CD4-positive, alpha-beta T cell treated with Interleukin-17A for 1 hour (primary cell): ENCODE measurements around the gene LGR6.
A peak's percentile ranks its signal among the peaks of the same experiment; 100 is the strongest.
"Not testable (repeated sequence)": the region's sequence is repeated elsewhere in the genome, so short reads cannot be mapped to it uniquely, and the experiment has no call there.

Experiments
- DNase-seq: peaks from one replicate; pipeline ENCODE4 v3.0.0-alpha.2; 2020

LGR6 gene

DNA sequence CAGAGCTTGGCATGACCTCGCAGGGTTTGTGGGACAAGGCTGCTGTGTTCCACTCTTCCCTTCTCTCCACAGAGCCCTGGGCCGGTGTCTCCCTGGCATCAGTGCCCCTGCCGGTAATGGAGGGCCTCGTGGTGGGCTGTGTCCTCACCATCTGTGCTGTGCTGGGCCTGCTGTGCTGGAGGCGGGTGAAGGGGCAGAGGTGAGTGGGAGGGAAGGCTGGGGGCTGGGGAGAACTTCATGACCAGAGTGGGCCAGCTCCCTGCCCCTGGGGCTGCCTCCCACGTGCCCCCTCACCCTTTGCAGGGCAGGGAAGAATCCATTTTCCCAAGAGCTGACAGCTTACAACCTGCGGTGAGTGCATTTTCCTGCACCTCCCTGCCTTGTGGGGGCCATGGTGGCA is 12.0 kb upstream of the LGR6 start:
- DNase-seq: no peak

DNA sequence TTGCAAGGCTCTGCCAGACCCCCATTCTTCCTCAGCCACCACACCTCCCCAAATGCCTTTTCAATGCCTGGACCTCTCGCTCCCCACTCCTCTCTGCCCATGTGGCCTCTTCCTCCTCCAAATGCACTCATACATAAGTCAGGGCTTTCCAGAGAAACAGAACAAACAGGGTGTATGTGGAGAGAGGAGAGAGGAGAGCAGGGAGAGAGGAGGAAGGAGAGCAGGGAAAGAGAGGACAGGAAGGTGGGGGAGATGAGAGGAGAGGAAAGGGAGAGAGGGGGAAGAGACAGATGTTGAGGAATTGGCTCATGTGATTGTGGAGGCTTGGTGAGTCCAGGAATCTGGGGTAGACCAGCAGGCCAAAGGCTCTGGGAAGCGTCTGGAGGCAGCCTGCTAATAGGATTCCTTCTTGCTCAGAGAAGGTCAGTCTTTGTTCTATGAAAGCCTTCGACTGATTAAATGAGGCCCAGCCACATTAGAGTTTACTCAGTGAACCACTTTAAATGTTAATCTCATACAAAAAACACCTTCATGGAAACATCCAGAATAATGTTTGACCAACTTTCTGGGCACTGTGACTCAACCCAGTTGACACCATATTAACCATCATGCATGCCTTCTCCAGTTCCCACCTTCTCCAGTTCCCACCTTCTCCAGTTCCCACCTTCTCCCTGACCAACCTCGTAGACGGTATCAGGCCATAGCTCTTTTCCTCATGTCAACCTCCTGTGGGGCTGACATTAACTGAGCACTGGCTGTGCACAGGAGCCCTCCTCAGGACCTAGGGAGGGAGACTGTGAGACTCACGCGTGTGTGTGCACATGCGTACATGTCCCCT is 11.3 kb upstream of the LGR6 start:
- DNase-seq: no peak

DNA sequence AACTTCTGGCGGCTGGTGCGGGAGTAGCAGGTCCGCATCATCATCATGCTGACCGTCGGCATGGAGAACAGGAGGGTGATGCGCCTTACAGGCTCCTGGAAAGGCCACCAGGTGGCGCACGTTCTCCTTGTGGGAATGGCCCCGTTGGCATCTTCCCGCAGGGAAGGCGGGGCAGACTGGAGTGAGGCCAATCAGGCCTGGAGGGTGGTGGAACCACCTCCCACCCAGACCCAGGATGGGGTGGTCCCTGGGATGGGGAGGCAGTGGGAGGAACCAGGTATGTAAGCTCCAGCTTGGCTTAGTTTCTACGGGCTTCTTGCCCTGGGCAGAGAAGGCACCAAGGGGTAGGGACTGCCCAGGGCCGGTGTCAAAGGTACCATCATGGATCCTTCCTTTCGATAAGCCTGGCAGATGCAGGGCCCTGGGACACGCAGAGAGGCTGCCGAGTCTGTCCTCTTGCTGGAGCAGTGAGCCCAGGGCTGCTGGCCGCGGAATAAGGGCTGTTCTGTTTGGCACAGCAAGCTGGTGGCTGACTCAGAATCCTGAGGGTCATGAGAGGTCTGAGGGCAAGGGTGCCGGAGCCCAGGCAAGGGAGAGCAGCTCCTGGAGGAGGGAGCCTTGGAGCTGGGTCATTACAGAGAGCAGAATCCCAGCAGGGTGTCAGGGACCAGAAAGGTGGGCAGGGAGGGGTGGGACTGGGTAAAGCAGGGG is 8.7 kb upstream of the LGR6 start:
- DNase-seq: peak; percentile 71

DNA sequence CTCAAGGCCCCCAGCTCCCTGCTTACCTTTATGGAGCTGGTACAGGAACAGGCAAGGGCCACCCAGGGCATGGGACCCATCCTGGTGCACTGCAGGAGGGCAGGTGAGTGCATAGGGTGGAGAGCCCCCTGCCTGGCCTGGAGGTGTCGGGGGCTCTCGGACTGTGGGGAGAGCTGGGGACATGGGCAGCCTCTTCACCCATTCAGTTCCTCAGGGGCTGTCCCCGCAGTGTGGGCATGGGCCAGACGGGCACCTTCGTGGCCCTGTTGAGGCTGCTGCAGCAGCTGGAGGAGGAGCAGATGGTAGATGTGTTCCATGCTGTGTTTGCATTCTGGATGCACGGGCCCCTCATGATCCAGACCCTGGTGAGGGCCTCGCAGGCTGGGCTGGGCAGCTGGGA is 7.3 kb upstream of the LGR6 start:
- no peak for DNase-seq

DNA sequence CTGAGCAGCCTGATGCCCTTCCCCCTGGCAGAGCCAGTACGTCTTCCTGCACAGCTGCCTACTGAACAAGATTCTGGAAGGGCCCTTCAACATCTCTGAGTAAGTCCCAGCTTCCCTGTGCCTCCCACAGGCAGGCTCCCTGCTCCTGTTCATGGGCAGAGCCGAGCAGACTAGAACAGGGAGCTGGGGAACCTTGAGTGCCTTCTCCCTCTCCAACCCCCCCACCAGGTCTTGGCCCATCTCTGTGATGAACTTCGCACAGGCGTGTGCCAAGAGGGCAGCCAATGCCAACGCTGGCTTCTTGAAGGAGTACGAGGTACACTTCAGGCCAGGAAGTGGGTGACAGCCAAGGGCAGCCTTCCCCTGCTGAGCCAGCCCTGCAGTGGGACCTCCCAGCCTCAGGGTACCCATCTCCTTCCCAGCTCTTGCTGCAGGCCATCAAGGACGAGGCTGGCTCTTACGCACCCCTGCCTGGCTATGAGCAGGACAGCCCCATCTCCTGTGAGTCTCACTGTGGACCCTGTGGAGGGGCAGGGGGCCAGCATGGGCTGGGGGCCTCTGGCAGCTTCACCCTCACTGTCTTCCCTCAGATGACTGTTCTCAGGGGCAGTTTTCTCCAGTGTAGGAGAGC is 6.4 kb upstream of the LGR6 start:
- DNase-seq: no peak

DNA sequence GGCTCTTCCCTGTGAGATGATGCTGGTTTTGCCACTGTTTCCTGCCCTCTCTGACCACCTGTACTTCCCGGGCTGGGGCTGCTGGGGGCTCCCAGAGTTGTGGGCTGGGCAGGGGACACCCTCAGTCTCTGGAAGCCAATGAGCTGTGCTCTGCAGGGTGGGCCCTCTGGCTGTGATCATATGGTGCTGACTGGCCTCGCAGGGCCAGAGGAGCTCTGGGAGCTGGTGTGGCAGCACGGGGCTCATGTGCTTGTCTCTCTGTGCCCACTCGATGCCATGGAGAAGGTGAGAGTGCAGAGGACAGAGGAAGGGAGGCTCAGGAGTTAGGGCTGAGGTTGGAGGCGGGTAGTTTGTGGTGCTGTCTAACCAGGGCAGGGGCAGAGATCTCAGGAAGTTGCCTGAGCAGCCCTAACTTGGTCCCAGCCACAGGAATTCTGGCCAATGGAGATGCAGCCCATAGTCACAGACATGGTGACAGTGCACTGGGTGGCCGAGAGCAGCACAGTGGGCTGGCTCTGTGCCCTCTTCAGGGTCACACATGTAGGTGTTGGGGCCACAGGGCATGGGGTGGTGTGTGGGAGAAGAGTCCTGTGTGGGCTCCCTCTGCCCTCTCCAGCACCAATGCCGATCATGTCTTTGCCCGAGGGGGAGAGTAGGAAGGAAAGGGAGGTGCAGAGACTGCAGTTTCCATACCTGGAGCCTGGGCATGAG is 5.7 kb upstream of the LGR6 start:
- DNase-seq: no peak

DNA sequence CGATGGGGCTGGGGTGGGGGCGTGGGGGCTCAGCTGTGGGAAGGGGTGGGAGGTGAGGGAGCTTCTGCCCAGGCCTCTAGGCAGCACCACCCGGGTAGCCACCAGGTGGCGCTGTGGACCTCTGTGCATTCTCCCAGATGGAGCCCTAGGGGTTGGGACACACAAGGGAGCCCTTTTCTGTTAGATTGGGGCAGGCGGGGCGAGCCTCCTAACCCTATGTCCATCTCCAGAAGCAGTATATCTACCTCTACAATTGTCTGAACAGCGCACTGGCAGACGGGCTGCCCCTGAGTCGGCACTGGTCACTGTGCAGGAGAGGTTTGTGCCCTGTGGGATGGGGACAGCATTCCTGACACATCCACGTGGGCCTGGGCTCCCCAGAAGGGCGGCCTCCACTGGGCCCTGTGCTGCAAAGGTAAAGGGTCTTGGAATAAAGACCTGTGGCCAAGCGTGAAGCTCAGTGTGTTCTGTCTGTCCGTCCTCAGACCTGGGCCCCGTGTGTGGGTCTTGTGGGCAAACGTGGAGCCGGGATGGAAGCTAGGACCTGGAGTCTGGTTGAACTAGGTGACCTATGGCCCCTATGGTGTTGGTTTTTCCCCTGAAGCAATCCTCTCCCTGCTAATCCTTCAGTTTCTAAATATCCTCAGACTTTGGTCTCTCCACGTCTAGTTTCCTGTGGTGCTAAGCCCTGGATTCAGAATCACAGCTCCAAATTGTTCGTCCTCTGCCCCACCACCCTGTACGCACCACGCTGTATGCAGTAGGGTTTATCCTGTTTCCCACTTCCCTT is 4.4 kb upstream of the LGR6 start:
- DNase-seq: peak; percentile 77

DNA sequence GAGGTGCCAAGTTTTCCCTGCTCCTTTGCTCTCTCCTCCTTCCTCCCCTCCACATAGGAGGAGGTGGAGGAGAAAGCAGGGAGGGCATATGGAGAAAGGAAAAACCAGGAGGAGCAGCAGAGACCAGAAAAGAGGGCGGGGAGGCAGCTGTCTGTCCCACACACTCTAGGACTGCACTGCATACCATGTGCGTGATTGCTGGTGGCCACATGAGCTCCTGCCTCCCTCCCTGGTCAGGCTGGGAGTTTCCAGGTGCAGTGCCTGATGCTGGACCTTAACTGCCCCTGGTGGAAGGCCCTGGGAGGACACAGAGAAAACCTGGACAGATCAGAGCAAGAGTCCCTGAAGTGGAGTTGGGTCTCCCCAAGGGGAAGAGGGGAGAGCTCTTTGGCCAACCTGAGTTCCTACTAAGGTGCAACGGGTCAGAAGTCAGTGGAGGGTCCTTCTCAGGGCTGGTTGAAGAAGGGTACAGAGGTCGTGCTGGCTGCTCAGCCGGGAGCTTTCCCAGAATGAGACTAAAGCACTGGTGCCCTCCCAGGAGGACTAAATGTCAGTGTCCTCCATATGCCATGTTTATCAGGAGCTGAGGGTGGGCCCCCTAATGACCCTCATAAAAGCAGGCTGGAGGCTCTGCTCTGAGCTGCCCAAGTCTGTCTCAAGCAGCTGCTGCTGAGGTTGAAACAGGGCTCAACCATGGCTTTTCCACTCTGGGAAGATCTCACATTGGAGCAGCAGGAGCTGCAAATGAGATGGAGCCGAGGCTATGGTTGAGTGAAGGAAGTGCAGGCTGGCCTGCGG is 3.5 kb upstream of the LGR6 start:
- no peak for DNase-seq

DNA sequence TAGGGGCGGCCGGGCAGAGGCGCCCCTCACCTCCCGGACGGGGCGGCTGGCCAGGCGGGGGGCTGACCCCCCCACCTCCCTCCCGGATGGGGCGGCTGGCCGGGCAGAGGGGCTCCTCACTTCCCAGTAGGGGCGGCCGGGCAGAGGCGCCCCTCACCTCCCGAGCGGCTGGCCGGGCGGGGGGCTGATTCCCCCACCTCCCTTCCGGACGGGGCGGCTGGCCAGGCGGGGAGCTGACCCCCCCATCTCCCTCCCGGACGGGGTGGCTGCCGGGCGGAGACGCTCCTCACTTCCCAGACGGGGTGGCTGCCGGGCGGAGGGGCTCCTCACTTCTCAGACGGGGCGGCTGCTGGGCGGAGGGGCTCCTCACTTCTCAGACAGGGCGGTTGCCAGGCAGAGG is 2.2 kb upstream of the LGR6 start:
- DNase-seq: not testable (repeated sequence)

DNA sequence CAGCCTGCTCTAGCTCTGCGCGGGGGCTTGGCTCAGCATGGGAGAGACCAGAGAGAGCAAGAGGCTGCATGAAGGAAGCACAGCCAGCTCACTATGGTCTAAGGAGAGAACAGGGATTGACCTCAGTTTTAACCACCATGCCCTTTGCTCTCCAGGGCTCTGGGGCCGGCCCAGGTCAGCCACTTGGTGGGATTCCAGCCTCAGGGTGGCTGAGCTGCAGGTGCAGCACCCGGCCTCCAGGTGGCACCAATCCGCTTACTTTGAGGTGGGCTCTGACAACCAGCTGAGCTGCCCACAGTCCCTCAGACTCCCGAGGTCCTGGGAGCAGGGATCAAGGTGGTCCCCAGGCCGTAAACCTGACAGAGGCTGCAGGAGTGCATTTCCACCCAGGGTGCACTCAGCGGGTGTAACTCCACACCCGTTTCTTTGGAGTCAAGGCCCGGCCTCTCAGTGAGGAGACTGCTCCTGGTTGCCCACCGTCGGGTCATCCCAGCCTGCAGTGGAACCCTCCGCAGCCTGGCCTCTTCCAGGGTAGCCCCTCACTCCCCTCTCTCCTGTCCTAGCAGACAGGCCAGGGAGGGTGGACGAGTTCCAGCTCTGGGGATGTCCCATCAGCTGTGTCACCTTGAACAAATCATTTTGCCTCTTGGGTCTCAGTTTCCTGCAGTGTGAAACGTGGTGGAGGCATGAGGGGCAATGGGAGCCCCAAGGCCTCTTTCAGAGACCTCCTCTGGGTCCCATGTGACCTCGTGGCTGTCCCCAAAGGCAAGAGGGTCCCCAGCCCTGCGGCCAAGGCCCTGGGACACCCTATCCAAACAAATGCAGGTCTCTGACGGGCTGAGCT is 607 bp upstream of the LGR6 start:
- DNase-seq: peak; percentile 62

DNA sequence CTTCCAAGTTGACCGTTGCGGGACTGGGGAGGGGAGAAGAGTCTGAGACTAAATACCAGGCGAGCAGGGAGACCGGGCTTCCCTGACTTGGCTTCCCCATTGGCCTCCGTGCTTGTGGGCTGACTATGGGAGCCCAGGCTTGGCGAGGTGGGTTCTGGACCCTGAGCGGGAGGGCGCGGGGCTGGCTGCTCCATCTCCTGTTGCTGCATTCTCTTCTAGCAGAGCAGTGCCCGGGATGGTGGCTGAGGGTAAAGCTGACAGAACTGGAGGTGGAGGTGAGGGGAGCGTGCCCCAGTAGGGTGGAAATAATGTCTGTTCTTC is 689 bp downstream of the LGR6 start:
- DNase-seq: no peak

DNA sequence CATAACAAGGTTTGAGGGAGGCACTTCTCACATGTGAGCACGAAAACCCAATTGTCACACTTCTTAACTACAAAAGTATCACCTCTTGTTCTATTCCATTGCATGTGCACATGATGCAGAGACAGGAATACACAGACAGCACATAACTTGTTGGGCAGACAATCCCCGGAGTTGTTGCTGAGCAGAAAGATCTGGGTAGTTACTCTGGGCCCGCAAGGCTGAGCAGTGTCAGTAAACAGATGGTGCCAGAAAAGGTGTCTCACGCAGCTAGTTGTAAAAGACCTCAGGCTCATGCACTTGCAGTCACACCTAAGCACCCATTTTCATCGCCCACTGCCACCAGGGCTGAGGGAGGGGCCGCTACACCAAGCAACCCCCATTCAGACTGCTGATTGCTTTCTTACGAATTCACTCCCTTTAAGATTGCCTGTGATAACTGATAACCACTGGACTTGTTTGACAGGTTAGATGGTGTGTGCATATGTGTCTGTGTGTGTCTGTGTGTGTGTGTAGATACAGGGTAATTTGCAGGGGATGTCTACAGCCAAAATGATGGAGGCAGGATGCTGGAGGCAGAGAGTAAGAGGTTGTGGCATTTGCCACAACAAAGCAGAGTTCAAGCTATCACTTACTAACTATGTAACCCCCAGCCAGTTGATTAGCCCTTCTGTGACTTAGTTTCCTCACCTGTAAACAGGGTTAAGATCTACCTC is 4.2 kb downstream of the LGR6 start:
- peak; percentile 63 for DNase-seq

DNA sequence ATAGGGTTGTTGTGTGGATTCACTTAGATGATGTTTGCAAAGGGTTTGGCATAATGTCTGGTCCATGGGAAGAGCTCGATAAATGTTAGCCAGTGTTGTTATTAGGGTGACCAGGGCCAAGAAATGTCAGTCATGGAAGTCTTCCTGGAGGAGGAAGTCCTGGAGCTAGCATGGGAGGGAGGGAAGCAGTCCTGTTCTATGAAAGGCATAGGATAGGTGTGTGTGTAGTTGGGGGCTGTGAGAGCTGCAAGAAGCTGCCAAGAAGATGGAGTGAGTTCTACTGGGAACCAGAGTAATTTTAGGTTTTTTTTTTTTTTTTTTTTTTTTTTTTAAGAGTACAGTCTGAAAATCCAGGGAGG is 4.7 kb downstream of the LGR6 start:
- no peak for DNase-seq

DNA sequence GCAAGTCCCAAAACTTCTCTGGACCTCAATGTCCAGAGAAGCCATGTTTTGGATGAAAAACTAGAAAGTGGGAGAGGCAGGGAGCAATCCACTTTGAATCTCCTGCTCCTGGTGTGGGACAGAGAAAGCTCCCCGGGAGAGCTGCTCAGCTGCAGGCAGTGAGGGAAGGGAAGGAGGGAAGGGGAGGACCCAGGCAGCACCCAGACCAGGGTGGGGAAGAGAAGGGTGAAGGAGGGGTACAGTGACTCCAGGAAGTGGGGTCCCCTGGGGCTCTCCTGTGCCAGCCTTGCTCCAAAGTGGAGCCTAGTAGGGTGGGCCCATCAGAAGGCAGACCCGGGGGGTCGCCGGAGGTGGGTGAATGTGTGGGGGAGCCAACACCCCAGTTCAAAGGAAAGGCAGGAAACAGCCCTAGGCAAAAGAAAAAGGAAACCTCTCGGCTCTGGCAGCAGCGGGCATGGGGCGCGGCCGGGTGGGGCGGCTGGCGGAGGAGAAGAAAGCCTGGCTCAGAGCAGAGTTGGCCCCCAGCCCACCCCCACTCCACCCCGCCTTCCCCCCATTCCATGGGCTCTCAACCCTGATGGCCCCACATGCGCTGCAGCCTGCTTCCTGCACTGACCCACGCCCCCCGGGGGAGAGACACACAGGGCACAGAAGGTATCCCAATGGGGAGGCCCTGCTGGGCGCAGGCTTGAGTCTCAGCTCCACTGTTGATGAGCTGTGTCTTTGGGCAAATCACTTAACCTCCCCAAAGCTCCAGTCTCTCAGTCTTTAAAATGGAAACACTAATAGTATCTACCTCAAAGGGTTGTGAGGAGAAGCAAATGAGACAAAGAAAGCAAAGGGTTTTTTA is 5.7 kb downstream of the LGR6 start:
- DNase-seq: no peak

DNA sequence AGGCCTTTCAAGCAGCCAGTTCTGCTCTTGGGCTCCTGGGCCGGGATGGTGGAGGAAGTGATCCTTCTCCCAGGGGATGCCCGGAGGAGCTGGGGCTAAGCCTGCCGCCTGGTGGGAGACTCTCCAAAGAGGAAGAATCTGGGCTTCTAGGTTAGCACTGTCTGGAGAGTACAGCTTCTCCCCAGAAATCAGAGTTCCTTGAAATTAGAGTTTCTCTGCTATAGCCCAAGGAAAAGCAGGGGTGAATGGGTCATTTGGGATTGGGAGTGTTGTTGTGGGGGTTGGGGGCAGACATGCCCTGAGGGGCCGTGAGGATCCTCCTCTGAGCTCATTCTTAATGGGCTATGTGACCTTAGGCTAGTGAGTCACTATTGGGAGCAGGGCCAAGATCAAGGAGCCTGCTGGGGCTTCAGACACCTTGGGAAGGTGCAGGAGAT is 6.5 kb downstream of the LGR6 start:
- DNase-seq: no peak

DNA sequence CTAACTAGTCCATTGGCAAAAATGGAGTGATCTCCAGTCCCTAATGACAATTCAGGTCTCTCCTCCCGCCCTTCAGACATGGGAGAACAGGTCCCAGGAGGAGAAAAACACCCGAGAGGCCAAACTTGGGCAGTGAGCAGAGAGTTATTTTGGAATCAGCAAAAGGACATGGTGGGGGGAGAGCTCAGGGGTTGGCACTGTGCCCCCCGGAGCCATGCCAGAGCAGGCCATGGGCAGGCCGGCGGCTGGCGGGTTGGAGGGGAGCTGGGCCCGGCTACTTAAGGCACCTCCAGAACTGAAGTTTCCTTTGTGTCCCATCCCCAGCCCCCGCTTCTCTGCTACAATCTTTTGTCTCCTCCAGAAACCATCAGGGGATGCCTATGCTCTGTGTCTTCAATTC is 7.1 kb downstream of the LGR6 start:
- no peak for DNase-seq

DNA sequence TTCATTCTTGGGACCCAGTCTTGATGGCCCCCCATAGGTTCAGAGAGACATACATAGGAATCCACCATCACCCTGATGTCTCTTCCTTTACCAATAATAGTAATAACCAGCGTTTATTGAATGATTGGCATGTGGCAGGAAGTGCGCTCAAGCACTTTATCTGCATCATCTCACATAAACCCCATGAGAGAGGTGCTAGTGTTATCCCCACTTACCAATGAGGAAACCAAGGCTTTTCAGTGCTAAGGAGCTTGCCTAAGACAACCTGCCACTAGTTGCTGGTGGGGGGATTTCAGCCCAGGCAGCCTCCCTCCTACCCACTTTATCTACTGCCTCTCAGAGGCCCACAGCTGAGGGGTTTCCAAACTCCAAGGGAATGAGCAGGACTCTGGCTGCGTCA is 7.7 kb downstream of the LGR6 start:
- DNase-seq: peak; percentile 43

DNA sequence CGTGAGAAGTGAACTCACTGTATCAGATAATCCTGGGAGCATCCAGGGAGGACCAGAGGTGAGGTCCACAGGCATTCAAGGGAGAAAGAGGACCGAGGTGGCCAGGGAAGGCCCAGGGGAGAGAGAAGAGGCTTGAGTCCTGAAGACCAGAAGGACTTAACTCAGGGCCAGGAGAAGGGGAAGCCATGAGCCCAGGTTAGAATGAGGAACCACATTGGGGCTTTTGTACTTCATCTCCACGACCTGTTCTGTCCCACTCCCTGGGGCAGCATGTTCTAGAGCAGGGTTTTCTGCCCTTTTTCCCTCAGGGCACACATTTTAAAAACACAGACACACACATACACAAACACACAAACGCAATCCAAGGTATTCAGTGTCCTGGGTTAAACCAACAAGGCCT is 8.4 kb downstream of the LGR6 start:
- no peak for DNase-seq

DNA sequence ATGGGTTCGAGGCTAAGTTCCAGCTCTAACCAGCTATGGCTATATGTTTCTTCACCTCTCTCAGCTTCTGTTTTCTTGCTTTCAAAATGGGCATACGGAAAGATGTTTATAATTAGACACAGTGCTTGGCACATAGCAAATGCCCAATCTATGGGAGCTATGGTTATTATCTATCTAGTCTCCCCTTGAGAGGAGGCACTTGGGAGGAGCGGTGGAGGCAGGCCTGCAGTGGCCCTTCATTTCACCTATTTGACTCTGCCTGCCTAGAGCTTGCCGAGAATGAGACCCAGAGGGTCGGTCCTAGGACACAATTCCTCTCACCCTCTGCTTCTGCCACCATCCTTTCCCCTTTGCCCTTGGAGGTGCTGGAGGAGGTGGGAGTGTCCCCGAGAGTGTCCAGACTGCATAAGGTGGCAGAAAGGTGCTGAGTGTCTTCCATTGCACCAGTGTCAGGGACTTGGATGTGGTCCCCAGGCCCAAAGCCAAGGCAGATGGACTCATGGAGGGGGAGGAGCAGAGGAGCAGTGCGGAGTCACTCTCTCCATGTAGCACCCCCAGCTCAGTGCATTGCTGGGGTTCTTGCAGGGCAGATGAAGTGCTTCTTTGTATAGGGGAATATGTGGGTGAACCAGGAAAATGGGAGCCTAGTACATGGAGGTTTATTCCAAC is 9.0 kb downstream of the LGR6 start:
- DNase-seq: no peak
